GM12878 (cell line): ENCODE results near the gene PRKCE. TPM values are rescaled to one million over a fixed set of nuclear protein-coding genes. Genes with fewer than 3 reads are reported as not detected.

Experiments
- ATAC-seq: fragments of 200-7000 bp; cut with Tn5 transposase; 3 replicates; pipeline ENCODE4 v1.9.1; 2020; ENCODE audit warnings: mild to moderate bottlenecking, moderate library complexity
- BruUV-seq: library from RNA; stranded (reverse); fragments of 400-500 nt; replicated peaks from 2 replicates; lab custom pipeline; 2021; lab: Mats Ljungman, UMichigan
- CTCF ChIA-PET: fragments of 300-600 bp; sonication (Branson Sonifier 250); formaldehyde crosslinking; extraction: SDS; loops from one replicate; lab custom pipeline; 2021; ENCODE audit warnings: inconsistent platforms; lab: Yijun Ruan, JAX
- POLR2A ChIA-PET: fragments of 350-600 bp; formaldehyde crosslinking; extraction: SDS; loops from one replicate; lab custom pipeline; 2021; ENCODE audit warnings: inconsistent platforms; lab: Charles Lee
- RAD21 ChIA-PET: fragments of 300-600 bp; sonication (Branson Sonifier 250); formaldehyde crosslinking; loops from one replicate; lab custom pipeline; 2023; ENCODE audit warnings: antibody characterized with exemption; ENCODE audit not compliant: unreplicated experiment; lab: Charles Lee
- SMC1A ChIA-PET: fragments of 300-600 bp; sonication (Branson Sonifier 250); formaldehyde crosslinking; loops from one replicate; lab custom pipeline; 2023; ENCODE audit not compliant: unreplicated experiment, uncharacterized antibody; lab: Charles Lee
- DNase-seq: peaks from one replicate; pipeline ENCODE4 v3.0.0-alpha.2; 2011; ENCODE audit warnings: low read depth, low spot score
- FAIRE-seq: peaks from 3 replicates; lab custom pipeline; 2011; peaks lifted over from hg19 to GRCh38; lab: Jason Lieb, UNC
- H2AFZ ChIP-seq: 2 replicates; pipeline ENCODE4 v1.6.0; 2011; ENCODE audit warnings: low read depth, low read length, control low read depth; ENCODE audit not compliant: control insufficient read depth
- H3K27ac ChIP-seq: 2 replicates; pipeline ENCODE4 v1.5.1; 2011; ENCODE audit warnings: control low read depth; ENCODE audit not compliant: control insufficient read depth, insufficient read depth
- H3K27me3 ChIP-seq, 2 experiments: replicated peaks in 1 of 2; 2 replicates each; pipeline versions ENCODE4 v1.6.0 to v1.6.1; 2011; ENCODE audit warnings: low read length in 1 of 2; ENCODE audit not compliant: control insufficient read depth in 2 of 2, insufficient read depth in 2 of 2
- H3K36me3 ChIP-seq, 2 experiments: 2 replicates each; pipeline ENCODE4 v1.5.1; 2011; ENCODE audit warnings: low read length in 1 of 2; ENCODE audit not compliant: control insufficient read depth in 2 of 2, insufficient read depth in 2 of 2
- H3K4me1 ChIP-seq: 2 replicates; pipeline ENCODE4 v1.6.1; 2011; ENCODE audit warnings: mild to moderate bottlenecking, low read length, moderate library complexity, mixed read lengths; ENCODE audit not compliant: control insufficient read depth, insufficient read depth
- H3K4me2 ChIP-seq: 2 replicates; pipeline ENCODE4 v1.6.0; 2011; ENCODE audit warnings: control low read depth; ENCODE audit not compliant: control insufficient read depth, insufficient read depth
- H3K4me3 ChIP-seq: fragments of 200-600 bp; sonication (generic); 2 replicates; pipeline ENCODE4 v1.5.1; 2016
- H3K79me2 ChIP-seq: 2 replicates; pipeline ENCODE4 v1.6.0; 2011; ENCODE audit warnings: low read length; ENCODE audit not compliant: control insufficient read depth, insufficient read depth
- H3K9ac ChIP-seq: 2 replicates; pipeline ENCODE4 v1.8.0; 2011; ENCODE audit warnings: low read length, control low read depth, mixed read lengths; ENCODE audit not compliant: control insufficient read depth, insufficient read depth
- H3K9me3 ChIP-seq: replicated peaks from 3 replicates; pipeline ENCODE4 v1.5.1; 2011; ENCODE audit warnings: mild to moderate bottlenecking, low read length; ENCODE audit not compliant: control insufficient read depth, insufficient read depth
- H4K20me1 ChIP-seq: 2 replicates; pipeline ENCODE4 v1.6.0; 2011; ENCODE audit not compliant: control insufficient read depth, insufficient read depth
- ATF3 ChIP-seq: IDR thresholded peaks from 2 replicates; pipeline ENCODE4 v1.6.1; 2011; ENCODE audit warnings: low read depth, mild to moderate bottlenecking, low read length, moderate library complexity, borderline replicate concordance; ENCODE audit errors: extremely low read depth
- BMI1 ChIP-seq: fragments of 450-650 bp; IDR thresholded peaks from 2 replicates; pipeline ENCODE4 v1.6.1; 2016; ENCODE audit warnings: mild to moderate bottlenecking, moderate library complexity, borderline replicate concordance
- CHD4 ChIP-seq: fragments of 200-600 bp; sonication (generic); IDR thresholded peaks from 2 replicates; pipeline ENCODE4 v1.6.1; 2016; ENCODE audit warnings: mild to moderate bottlenecking
- NBN ChIP-seq: fragments of 450-650 bp; IDR thresholded peaks from 2 replicates; pipeline ENCODE4 v1.6.1; 2016
- NR2F1 ChIP-seq: fragments of 450-650 bp; conservative IDR thresholded peaks from 2 replicates; pipeline ENCODE4 v1.6.1; 2017; ENCODE audit warnings: mild to moderate bottlenecking
- POU2F2 ChIP-seq: IDR thresholded peaks from 3 replicates; pipeline ENCODE4 v1.6.1; 2011; ENCODE audit warnings: low read depth, mild to moderate bottlenecking, low read length, borderline replicate concordance
- RELB ChIP-seq: fragments of 450-650 bp; IDR thresholded peaks from 2 replicates; pipeline ENCODE4 v1.6.1; 2017; ENCODE audit warnings: low read depth, mild to moderate bottlenecking, moderate library complexity
- SMAD5 ChIP-seq: IDR thresholded peaks from 2 replicates; pipeline ENCODE4 v1.6.1; 2016; ENCODE audit warnings: antibody characterized with exemption, low read depth
- SP1 ChIP-seq: IDR thresholded peaks from one replicate; pipeline ENCODE4 v1.6.1; 2011; ENCODE audit warnings: low read depth, low read length
- STAT1 ChIP-seq: fragments of 450-650 bp; conservative IDR thresholded peaks from 2 replicates; pipeline ENCODE4 v1.6.1; 2014; ENCODE audit warnings: antibody characterized with exemption, mild to moderate bottlenecking
- TCF7 ChIP-seq: IDR thresholded peaks from 2 replicates; pipeline ENCODE4 v1.6.1; 2014; ENCODE audit warnings: antibody characterized with exemption, borderline replicate concordance
- ZNF622 ChIP-seq: fragments of 450-650 bp; IDR thresholded peaks from 2 replicates; pipeline ENCODE4 v1.6.1; 2017; ENCODE audit warnings: mild to moderate bottlenecking, inconsistent platforms
- ZNF687 ChIP-seq: fragments of 450-650 bp; IDR thresholded peaks from 2 replicates; pipeline ENCODE4 v1.6.1; 2017; ENCODE audit warnings: mild to moderate bottlenecking, moderate library complexity
- WGBS: methylation state at CpG from one replicate; pipeline ENCODE4 v1.1.6; 2016; ENCODE audit warnings: low lambda C conversion rate; ENCODE audit not compliant: insufficient replicate concordance, insufficient coverage; ENCODE audit errors: missing lambda C conversion rate; 5-methylcytosine and 5-hydroxymethylcytosine counted together
- in situ Hi-C: fragments of 300-500 bp; cut with MboI; formaldehyde crosslinking; loops from 9 replicates; pipeline ENCODE4 v1.14.3; 2018; ENCODE audit warnings: mixed read lengths
- intact Hi-C: fragments of 100-400 bp; cut with micrococcal nuclease; formaldehyde crosslinking; loops from one replicate; pipeline ENCODE4 v1.14.2; 2022; ENCODE audit not compliant: unreplicated experiment
- polyA plus RNA-seq, 11 experiments: library from polyadenylated mRNA; depleted of rRNA in 4 of 11; unstranded in 6 of 11; stranded (reverse) in 5 of 11; fragments of >200 nt; fragmentation: Nextera tagmentation in 4 of 11; fragmentation: Illumina TruSeq in 1 of 11; extraction: Ambion mirVana in 4 of 11; extraction: Trizol in 1 of 11; gene quantifications; 1 replicate in 1 of 11; 2 replicates in 10 of 11; pipeline versions ENCODE4 v1.2.1 to v1.2.3, GENCODE V29; 2011 to 2016; ENCODE audit warnings: inconsistent platforms in 2 of 11, missing spikeins in 2 of 11, low read depth in 1 of 11
- total RNA-seq, 4 experiments: library from RNA; depleted of rRNA in 3 of 4; stranded (reverse); fragments of >200 nt in 3 of 4; fragmentation: Illumina TruSeq in 1 of 4; extraction: Trizol in 1 of 4; gene quantifications; 2 replicates each; pipeline versions ENCODE4 v1.2.1 to v1.2.3, GENCODE V29; 2013 to 2021

PRKCE gene
- total and polyA plus RNA-seq, 10 of the 15 experiments (the other 5 are each of a cell fraction or from before 2014, with no cell fraction given): 2.6 to 28.2 (median 11.3) TPM

GRCh38 chr2:46136481-46136880 is 485.0 kb downstream of the PRKCE start (continued):
- no peak for TF ChIP-seq POU2F2
- no peak for TF ChIP-seq ZNF622
- TF ChIP-seq SP1: no peak

GRCh38 chr2:46136953-46137352 is 485.5 kb downstream of the PRKCE start:
- SMC1A ChIA-PET: no interaction called here
- no TSS peak for BruUV-seq
- H3K9me3 ChIP-seq: no peaks in the 10 kb centered on the region

More at GRCh38 chr2:46136953-46137352, 485.5 kb downstream of the PRKCE start:
- no peak overlapping the region for H3K4me2 ChIP-seq
- DNase-seq: no peak
- no peak overlapping the region for H3K9ac ChIP-seq
- no peak for ATAC-seq
- no peak overlapping the region for H2AFZ ChIP-seq
- no peaks in the 10 kb centered on the region for H3K27me3 ChIP-seq
- H3K79me2 ChIP-seq: no peaks in the 10 kb centered on the region
- 94% methylated on average over 2 of the region's 2 CpGs for WGBS
- ChIA-PET POLR2A (no interaction called here), RAD21 (no interaction called here), CTCF (no interaction called here)
- H3K27ac ChIP-seq: no peak overlapping the region
- H3K36me3 ChIP-seq: no peaks in the 10 kb centered on the region
- no peak for FAIRE-seq
- in situ Hi-C loops: no loop called here
- H4K20me1 ChIP-seq: no peaks in the 10 kb centered on the region
- H3K4me1 ChIP-seq: no peaks in the 10 kb centered on the region
- no peak for TF ChIP-seq SMAD5
- TF ChIP-seq BMI1: no peak
- TF ChIP-seq RELB: no peak
- TF ChIP-seq CHD4: no peak
- no peak for TF ChIP-seq NBN
- no peak for TF ChIP-seq STAT1
- TF ChIP-seq TCF7: no peak
- no peak for TF ChIP-seq NR2F1
- TF ChIP-seq ATF3: no peak
- no peak for TF ChIP-seq ZNF687
- TF ChIP-seq, all 136 proteins: peak for 0
- intact Hi-C loops: no loop called here
- no peak overlapping the region for H3K4me3 ChIP-seq
